Heart right ventricle (tissue), 16 donors: ENCODE data around the gene IQGAP2. TPM values are rescaled to one million over a fixed set of nuclear protein-coding genes. Genes with fewer than 3 reads are reported as not detected.

ENCODE experiments used
- ATAC-seq, 8 donors: fragments of 200-7000 bp; cut with Tn5 transposase; one replicate each; pipeline ENCODE4 v1.9.1; 2020; ENCODE audit warnings: mild to moderate bottlenecking in 8 of 8, moderate library complexity in 8 of 8, moderate number of reproducible peaks in 1 of 8
- DNase-seq, 2 donors: peaks; one replicate each; pipeline ENCODE4 v3.0.0-alpha.2; 2020
- H3K27ac ChIP-seq, 10 donors: fragments of 200-600 bp; sonication (generic) in 2 of 10; one replicate each; pipeline versions ENCODE4 v1.5.0 to v1.8.0; 2020 to 2022; ENCODE audit warnings: mild to moderate bottlenecking in 3 of 10
- H3K27me3 ChIP-seq, 7 donors: fragments of 200-600 bp; one replicate each; pipeline ENCODE4 v1.8.0; 2021 to 2022; ENCODE audit warnings: mild to moderate bottlenecking in 2 of 7
- H3K36me3 ChIP-seq, 9 donors: fragments of 200-600 bp; sonication (generic) in 1 of 9; one replicate each; pipeline versions ENCODE4 v1.5.0 to v1.8.0; 2020 to 2022; ENCODE audit warnings: mild to moderate bottlenecking in 2 of 9
- H3K4me1 ChIP-seq, 9 donors: fragments of 200-600 bp; sonication (generic) in 1 of 9; one replicate each; pipeline versions ENCODE4 v1.5.0 to v1.8.0; 2020 to 2022; ENCODE audit warnings: mild to moderate bottlenecking in 4 of 9
- H3K4me3 ChIP-seq, 10 donors: fragments of 200-600 bp; sonication (generic) in 2 of 10; one replicate each; pipeline versions ENCODE4 v1.5.0 to v1.8.0; 2020 to 2022; ENCODE audit warnings: mild to moderate bottlenecking in 7 of 10, moderate library complexity in 2 of 10
- H3K9me3 ChIP-seq, 11 donors: fragments of 200-600 bp in 10 of 11; sonication (generic) in 2 of 11; one replicate each; pipeline versions ENCODE4 v1.5.0 to v1.8.0; 2013 to 2022; ENCODE audit warnings: mild to moderate bottlenecking in 2 of 11, control low read depth in 1 of 11, moderate library complexity in 1 of 11
- WGBS, 2 donors: extraction: QIAGEN DNeasy Blood & Tissue Kit; methylation state at CpG; one replicate each; pipeline ENCODE4 v1.1.7; 2013; ENCODE audit warnings: inconsistent platforms in 1 of 2; 5-methylcytosine and 5-hydroxymethylcytosine counted together
- intact Hi-C, 10 donors: fragments of 100-400 bp; cut with DNase I; formaldehyde crosslinking; loops; one replicate each; pipeline versions ENCODE4 v1.11.1 to v1.14.2; 2022
- polyA plus RNA-seq, 2 donors: library from polyadenylated mRNA; stranded (reverse); fragments of 200-250 nt; gene quantifications; one replicate each; pipeline ENCODE4 v1.2.3, GENCODE V29; 2013
- total RNA-seq, 10 donors: library from RNA; stranded (reverse); fragmentation: NEBNext Ultra II Directional in 3 of 10; extraction: Animal tissue kit (Norgen Biotek cat#: 25700) in 3 of 10; gene quantifications; one replicate each; pipeline versions ENCODE4 v1.2.1 to v1.2.4, GENCODE V29; 2021 to 2023
- TF ChIP-seq, protein P1 (sequence below), 9 donors: fragments of 200-600 bp; sonication (generic) in 2 of 9; IDR thresholded peaks; one replicate each; pipeline versions ENCODE4 v1.5.0 to v1.8.0; 2021 to 2022; ENCODE audit warnings: antibody characterized with exemption in 9 of 9, mild to moderate bottlenecking in 5 of 9, moderate library complexity in 1 of 9
- donor health status: Arrhythmogenic right ventricular cardiomyopathy.
- donor health status: ischemic (EF 13 %, LVEDD 7.1; RV severe dilation, severe dysfunction).
- donor health status: healthy with polysubstance abuse.
- donor health status: DM: no; HTN: yes; CAD: no.
- donor health status: DM: no; HTN: no; CAD: no.
- donor health status: ischemic (EF 25% LVEDD 6.9; RV normal size, moderate dysfunction).
- donor health status: ischemic (EF 25% LVEDD 5.7; RV mildly dilated, moderate dysfunction).
- donor health status: healthy.
- donor health status: DM: yes; HTN: yes; CAD: no.
- donor health status: Ischemic cardiomyopathy.
- donor health status: ischemic (EF 35%, LVEDD 5.7; RV mildly dilated, moderate dysfunction).
- donor health status: nonischemic (EF 11% LVEDD 7.7; RV severe dilation, severe dysfunction).
- donor health status: DM: yes; HTN: yes; CAD: no.
- donor health status: PGD.
- donor health status: ischemic (EF 29% LVEDD 5.4; RV normal size, mild dysfunction).
- donor health status: nonischemic (EF 23%, LVEDD 6.1; RV moderate dilation, normal function).

IQGAP2 gene
- total and polyA plus RNA-seq, 12 donors: 2.5 to 22.3 (median 5.0) TPM

DNA sequence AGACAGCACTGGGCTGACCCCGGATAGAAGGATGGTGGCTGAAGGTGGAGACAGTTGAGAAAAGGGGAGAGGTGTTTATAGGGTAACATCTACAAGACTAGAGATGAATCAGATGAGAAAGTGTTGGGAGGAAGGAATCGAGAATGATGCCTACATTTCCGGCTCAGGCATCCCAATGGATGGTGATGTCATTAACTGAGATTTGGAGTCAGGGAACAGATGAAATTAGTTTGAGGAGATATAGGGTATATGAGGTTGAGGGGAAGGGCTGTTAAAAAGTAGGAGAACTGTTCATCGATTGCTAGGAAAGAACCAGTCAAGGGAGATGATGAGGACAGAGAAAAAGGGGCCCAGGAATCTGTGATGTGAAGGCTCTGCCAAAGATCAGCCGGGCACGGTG, 24.7 kb upstream of the IQGAP2 start:
- DNase-seq: no peak
- H3K4me3 ChIP-seq: no peak overlapping the region
- ATAC-seq: no peak
- WGBS, 2 donors: 90 to 92% methylated on average over 6 of the region's 6 CpGs
- H3K36me3 ChIP-seq: no peaks in the 10 kb centered on the region
- H3K9me3 ChIP-seq: no peaks in the 10 kb centered on the region
- intact Hi-C loops: no loop called here
- TF ChIP-seq, protein P1, sequence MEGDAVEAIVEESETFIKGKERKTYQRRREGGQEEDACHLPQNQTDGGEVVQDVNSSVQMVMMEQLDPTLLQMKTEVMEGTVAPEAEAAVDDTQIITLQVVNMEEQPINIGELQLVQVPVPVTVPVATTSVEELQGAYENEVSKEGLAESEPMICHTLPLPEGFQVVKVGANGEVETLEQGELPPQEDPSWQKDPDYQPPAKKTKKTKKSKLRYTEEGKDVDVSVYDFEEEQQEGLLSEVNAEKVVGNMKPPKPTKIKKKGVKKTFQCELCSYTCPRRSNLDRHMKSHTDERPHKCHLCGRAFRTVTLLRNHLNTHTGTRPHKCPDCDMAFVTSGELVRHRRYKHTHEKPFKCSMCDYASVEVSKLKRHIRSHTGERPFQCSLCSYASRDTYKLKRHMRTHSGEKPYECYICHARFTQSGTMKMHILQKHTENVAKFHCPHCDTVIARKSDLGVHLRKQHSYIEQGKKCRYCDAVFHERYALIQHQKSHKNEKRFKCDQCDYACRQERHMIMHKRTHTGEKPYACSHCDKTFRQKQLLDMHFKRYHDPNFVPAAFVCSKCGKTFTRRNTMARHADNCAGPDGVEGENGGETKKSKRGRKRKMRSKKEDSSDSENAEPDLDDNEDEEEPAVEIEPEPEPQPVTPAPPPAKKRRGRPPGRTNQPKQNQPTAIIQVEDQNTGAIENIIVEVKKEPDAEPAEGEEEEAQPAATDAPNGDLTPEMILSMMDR (IDR thresholded peaks at IDR 0.05): no peak
- no peaks in the 10 kb centered on the region for H3K4me1 ChIP-seq
- H3K27ac ChIP-seq: no peak overlapping the region
- H3K27me3 ChIP-seq: no peaks in the 10 kb centered on the region

DNA sequence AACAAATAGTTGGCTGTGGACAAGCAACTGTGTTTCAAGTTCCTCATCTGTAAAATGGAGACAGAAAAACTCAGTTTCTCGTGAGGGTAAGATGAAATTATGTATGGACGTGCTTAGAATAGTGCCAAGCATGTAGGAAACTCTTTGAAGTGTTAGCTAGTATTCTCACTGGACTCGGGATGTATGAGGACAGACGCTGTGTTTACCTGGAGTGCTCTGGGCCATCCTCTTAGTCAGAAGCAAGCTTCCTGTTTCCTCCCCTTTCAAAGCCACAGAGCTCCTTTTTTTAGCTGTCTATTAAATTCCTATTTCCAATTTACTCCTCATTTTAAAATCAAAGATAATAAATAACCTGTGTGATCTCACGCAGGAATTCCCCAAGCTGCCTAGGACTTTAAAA, 23.8 kb upstream of the IQGAP2 start:
- TF ChIP-seq, protein P1 (IDR thresholded peaks at IDR 0.05): no peak
- intact Hi-C loops: no loop called here

DNA sequence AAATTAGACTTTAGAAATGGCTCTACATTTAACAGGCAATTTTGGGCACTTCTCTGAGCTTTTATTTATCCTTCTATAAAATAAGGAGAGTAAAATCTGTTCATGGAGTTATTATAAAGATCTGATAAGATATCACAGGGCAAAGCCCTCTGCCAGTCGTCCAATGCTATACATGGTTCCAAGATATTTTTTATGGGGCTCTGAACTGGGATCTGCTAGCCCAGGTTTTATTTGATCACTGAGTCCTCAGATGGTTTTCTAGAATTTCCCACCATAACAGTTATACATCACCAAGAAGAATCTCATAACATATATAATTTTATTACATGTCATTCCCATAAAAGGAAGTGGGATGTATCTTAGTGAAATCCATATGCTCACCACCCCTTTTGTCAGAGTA, 23.2 kb upstream of the IQGAP2 start:
- Histone ChIP-seq H3K36me3 (no peaks in the 10 kb centered on the region), H3K4me1 (peaks cover 0 to 3% (median 0%) of the 10 kb centered on the region in 9 donors), H3K4me3 (no peak overlapping the region), H3K27me3 (no peaks in the 10 kb centered on the region), H3K9me3 (no peaks in the 10 kb centered on the region), H3K27ac (no peak overlapping the region)
- intact Hi-C loops: no loop called here
- 63 to 75% methylated on average over 1 of the region's 1 CpG for WGBS, 2 donors
- TF ChIP-seq, protein P1 (IDR thresholded peaks at IDR 0.05): no peak
- ATAC-seq: no peak
- no peak for DNase-seq

More for the DNA sequence above, 23.8 kb upstream of the IQGAP2 start:
- Histone ChIP-seq H3K36me3 (no peaks in the 10 kb centered on the region), H3K9me3 (no peaks in the 10 kb centered on the region), H3K27ac (no peak overlapping the region), H3K4me1 (peaks cover 0 to 3% (median 0%) of the 10 kb centered on the region in 9 donors), H3K4me3 (no peak overlapping the region), H3K27me3 (no peaks in the 10 kb centered on the region)
- 58 to 68% methylated on average over 5 of the region's 5 CpGs for WGBS, 2 donors
- ATAC-seq (no peak), DNase-seq (no peak)

DNA sequence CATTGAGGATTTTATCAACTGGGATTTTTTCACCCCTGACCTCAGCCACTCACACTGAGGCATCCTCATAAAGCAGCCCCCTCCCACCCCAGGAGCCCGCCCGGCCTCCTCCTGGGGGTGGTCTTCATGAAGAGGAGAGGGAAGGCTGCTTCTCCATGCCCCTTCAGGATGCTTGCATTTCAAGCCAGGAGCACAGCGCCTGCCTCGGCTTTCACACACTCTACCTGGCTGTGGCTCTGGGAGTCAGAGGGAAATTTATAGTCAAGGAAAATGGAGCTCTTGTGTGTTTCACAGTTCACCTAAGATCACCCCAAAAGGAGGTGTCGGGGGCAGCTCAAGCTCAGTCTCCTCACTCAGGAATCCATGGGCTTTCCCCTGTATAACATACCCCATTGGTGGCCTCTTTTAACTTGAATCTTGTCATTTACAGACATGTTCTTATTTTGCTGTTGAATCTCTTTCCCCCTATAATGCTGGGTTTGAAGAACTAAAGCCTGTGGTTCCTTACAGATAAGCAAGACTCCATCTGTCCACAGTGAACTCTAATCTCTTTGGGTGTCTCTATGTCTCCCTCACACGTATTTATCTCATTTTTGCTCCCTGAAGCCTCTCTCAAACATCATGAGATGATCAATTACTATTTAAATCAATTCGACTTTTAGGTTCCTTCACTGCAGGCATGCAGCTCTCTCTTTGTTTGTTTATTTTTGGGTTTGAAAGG, 22.6 kb upstream of the IQGAP2 start:
- Histone ChIP-seq H3K4me1 (peaks cover 0 to 3% (median 0%) of the 10 kb centered on the region in 9 donors), H3K27ac (no peak overlapping the region), H3K27me3 (no peaks in the 10 kb centered on the region), H3K36me3 (no peaks in the 10 kb centered on the region), H3K4me3 (no peak overlapping the region), H3K9me3 (no peaks in the 10 kb centered on the region)
- TF ChIP-seq, protein P1 (IDR thresholded peaks at IDR 0.05): no peak
- ATAC-seq: no peak
- intact Hi-C loops: no loop called here
- WGBS, 2 donors: 69 to 72% methylated on average over 7 of the region's 7 CpGs
- no peak for DNase-seq
